M059J (cell line): ENCODE results near the gene CNTNAP2. TPM values are rescaled to one million over a fixed set of nuclear protein-coding genes. Genes with fewer than 3 reads are reported as not detected.

ENCODE experiments used
- DNase-seq: peaks from one replicate; pipeline ENCODE4 v3.0.0-alpha.2; 2012; ENCODE audit warnings: low read depth
- total RNA-seq: library from RNA; depleted of rRNA; stranded (reverse); fragments of >200 nt; shearing (Covaris generic); gene quantifications from 2 replicates; pipeline ENCODE4 v1.2.3, GENCODE V29; 2014

Gene CNTNAP2
- total RNA-seq, 1 experiment from 2014 or later = not detected

DNA sequence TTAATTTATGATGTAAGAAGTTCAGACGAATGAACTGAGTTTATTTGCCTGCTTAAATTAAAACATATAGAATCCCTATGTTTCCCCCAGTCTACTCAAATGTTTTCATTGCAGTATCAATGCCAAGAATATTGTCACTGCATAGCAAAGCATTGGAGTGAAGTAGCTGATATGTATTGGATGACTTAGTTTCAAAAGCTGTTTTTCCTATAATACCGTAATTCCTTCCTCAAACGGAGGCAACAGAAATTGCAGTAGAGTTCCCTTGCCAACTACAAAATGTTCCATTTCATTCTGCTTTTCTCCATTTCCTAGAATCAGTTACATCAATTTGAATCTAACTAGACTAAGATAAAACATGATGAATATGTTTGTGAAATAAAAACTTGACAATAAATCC is 174.1 kb downstream of the CNTNAP2 start:
- no peak for DNase-seq

DNA sequence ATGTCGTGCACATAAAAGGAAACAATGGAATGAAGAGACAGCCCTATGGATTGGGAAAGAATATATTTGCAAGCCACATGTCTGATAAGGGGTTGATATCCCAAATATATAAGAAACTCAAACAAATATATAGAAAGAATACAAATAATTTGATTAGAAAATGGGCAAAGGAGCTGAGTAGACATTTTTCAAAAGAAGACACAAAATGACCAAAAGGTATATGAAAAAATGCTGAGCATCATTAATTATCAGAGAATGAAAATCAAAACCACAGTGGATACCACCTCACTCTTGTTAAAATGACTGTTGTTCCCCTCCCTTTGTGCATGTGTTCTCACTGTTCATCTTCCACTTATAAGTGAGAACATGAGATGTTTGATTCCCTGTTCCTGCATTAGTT is 175.3 kb downstream of the CNTNAP2 start:
- no peak for DNase-seq

DNA sequence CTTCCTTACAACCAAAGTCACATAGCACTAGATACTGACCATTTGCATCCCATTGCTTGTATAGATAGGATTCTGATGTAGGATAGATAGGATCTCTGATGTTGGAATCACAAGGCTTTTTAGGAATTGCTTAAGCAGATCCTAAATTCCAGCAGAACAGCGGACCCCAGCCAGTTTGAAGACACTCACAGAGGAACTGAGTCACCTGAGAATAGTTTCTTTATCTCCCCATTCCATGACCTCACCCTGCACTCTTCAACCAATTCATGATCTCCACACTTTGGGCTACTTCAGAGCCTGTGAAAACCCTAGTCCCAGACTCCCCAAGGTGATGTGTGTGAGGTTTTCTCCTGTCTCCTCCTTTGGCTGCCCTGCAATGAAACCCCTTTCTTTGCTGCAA is 179.4 kb downstream of the CNTNAP2 start:
- no peak for DNase-seq

DNA sequence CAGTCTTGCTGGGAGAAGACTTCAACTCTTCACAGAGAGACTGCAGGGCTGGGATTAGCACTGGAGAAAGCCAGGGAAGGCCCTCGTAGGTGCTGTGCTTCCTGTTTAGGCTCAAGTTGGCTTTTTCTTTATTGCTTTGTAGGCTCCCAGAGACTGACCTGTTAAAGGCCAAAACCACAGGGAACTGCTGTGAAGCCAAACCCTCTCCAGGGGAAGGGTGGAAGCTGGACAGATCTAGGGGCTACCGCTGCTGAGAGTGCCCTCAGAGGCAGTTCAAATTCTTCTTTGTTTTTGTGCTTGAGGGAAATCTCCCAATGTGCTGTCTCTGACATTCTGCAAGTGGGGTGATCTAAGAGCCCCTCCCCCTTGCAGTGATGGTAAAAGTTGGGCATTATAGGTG is 198.4 kb downstream of the CNTNAP2 start:
- no peak for DNase-seq

DNA sequence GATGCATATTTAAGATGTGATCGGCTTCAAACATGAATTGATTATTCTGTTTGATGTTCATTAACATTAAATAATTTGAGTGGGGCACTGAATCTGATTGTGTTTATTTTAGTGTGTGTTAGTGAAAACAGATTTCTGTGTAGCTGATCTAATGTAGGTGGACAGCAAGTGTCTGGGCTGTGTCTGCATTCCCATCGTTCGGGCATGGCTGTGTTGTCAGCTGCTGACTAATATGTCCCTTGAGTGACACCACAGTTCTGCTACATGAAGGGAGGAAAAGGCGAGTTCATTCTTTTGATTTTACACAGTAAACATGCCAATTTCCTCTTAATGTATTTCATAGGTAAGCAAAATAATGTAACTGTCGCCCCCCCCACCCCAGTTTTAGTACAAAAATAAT is 203.0 kb downstream of the CNTNAP2 start:
- no peak for DNase-seq

DNA sequence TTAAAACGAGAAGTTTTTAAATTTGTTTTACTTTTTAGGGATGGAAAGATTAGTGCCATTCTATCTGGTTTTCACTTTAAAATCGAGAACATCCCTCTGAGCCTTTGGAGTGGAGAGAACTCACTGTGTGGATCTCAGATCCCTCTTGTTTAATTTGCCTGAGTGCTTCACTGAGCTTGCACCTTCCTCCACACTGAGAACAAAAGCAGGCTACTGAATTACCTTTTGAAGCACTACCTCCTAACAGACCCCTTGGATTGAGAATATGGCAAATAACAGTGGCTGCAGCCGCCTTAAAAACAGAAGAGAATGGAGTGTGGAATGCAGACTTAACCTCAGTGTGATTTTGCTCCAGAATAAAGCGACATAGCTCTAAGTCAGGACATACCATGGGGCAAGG is 204.7 kb downstream of the CNTNAP2 start:
- no peak for DNase-seq

DNA sequence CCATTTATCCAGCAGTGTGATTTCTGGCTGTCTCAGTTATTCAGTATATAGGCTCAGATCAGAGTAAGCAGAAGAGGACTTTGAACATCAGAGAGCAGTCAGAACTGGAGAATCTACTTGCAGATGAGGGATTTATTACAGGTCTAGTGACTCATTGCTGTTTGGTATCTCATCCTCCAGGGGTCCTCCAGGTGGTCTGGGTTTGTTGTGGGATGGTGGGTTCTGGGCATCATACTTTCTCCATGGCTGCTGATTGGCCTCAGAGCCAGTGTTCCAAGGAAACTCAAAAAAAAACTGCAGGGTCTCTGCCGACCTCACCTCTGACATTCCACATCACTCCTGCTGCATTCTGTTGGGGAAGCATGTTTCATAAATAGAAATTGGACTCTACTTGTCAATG is 214.8 kb downstream of the CNTNAP2 start:
- no peak for DNase-seq

DNA sequence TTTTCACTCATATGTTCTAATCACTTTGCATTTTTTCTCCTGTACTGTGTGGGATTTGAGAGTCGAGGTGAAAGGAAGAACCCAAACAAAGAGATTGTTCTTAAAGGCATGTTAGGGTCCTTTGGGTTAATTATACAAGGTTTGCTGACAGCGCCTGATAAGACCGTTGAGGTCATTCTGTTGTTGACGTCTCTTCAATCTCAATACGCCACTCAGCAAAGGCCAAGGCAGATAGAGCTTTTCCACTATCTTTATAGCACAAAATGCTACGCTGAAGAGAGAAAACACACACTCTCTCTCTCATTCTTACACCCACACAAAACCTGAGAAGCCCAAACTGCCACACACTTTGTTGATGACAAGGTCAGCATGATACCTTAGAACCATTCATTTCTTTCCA is 228.7 kb downstream of the CNTNAP2 start:
- DNase-seq = no peak

DNA sequence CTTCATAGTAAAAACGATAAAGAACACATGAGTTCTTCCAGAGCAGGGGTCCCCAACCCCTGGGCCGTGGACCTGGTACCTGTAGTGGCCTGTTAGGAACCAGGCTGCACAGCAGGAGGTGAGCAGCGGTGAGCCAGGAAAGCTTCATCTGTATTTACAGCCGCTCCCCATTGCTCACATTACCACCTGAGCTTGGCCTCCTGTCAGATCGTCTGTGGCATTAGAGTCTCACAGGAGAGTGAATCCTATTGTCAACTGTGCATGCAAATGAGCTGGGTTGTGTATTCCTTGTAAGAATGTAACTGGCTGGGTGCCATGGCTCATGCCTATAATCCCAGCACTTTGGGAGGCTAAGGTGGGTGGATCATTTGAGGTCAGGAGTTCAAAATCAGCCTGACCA is 229.5 kb downstream of the CNTNAP2 start:
- DNase-seq = no peak

DNA sequence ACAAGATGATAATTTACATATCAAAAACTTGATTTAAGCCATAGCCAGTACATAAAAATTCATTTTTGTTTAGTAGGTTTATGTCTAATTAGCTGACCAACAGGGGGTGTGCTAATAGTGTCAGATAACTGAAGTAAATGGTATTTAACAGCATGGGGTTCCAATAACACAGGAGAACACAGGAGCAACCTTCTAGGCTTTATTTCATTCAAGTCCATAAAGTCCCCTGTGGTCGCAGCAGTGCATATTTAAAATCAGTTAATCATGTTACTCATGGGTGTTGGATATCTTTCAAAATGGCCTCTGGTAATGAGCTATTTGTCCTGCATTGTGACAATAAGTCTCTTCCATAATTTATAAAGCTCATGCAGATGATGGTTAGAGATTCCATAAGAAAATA is 238.6 kb downstream of the CNTNAP2 start:
- no peak for DNase-seq

DNA sequence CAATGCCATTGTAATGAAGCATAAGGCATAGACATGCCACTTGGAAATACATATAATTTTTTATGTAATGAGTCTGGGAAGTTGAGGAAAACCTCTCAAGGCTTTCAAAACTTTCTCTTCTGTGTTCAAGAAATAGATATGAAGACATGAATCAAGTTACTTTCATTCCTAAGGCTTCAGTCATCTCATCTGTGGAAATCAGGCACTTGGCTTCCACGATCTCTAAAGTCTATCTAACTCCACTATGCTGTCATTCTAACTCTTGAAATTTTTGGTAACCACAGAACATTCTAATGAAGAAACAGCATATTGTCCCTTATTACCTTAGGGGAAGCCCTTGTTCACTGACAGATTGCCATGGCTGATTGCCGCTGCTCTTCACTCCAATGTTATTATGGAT is 242.6 kb downstream of the CNTNAP2 start:
- no peak for DNase-seq

DNA sequence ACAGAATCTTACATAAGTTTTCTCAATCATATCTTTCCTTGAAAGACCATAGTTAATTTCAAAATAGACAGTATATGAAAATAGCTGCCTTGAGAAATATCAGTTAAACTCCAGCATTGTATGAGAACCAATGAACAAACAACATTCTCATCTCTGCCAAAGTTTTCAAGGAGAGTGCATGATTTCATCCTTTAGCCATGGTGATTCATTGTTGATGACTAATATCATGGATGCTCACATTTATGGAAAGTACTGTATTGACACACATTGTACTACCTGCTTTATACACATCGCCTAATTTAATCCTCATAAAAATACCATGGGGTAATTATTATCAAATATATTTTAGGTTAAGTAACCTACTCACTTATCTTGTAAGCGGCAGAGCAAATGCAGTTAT is 250.3 kb downstream of the CNTNAP2 start:
- DNase-seq = peak; percentile 4

DNA sequence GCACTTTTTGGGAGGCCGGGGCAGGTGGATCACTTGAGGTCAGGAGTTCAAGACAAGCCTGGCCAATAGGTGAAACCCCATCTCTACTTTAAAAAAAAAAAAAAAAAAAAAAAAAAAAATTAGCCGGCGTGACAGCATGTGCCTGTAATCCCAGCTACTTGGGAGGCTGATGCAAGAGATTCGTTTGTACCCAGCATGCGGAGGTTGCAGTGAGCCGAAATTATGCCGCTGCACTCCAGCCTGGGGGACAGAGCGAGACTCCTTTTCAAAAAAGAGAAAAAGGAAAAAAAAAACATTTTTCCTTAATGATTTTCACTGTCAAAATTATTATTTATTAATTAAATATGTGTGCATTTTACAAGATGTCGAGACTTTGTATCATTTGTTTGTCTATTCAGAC is 253.6 kb downstream of the CNTNAP2 start:
- DNase-seq = no peak

DNA sequence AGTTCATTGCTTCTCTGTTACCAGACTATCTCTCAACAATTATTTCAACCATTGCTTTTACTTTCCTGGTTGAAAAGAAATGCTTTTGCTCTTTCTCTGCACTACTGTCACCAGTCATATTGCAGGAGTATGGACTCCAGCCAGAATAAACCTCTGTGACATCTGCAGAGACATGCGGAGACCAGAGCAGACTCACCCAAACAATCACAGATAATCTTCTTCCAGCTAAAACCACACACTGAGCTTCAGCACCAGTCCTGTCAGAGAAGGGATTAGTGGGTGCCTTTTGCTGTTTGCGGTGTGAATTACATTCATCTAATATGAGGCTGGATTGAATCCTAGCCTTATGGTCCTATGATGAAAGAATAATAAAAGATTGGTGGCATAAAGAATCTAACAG is 258.6 kb downstream of the CNTNAP2 start:
- DNase-seq = no peak

DNA sequence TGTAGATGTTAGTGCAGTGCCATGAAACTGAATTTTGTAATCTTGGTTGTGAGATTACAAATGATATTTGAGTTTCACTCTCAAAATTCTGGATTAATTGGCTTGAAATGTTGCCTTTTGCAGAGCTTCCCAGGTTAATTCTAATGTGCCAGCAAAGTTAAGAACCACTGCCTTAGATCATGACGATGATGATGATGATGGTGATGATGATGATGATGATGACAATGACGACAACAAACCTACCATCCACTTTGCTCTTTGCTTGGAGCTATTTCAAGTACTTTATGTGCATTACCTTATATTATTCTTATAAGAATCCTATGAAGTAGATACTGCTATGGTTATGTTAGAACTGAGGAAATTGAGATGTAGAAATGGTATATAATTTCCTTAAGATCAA is 261.6 kb downstream of the CNTNAP2 start:
- no peak for DNase-seq

DNA sequence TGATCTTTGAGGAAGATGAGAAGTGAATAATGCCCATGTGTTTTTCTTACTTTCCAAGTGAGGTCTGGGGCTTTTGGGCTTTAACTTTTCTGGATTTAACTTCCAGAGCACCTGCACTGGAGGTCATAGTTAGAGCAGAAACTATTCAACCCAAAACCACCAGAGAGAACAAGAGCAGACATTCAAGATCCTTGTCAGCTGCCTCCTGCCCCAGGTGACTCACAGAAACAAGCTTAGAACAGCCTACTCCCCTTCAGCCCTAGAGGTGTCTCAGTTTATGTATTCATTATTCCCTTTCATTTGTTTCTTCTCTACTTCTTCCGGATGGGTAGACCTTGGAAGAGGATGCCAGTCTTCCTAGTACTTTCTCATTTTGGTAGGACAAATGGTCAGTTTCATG is 270.5 kb downstream of the CNTNAP2 start:
- DNase-seq = no peak

DNA sequence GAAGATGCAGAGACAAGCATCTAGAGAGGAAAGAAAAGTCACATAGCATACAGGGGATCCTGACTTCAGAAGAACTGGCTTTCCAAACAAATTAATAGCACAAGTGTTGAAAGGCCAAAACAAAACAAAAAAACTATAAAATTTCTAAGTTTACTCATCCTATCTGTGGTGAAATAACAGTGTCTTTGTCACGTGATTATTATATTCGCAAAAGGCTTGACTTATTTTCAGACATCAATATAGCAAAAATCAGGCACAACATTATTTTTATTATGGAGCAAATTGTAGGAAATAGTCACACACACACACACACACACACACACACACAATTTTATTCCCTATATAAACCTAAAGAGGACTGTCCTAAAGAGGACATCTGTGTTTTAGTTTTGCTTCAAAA is 272.3 kb downstream of the CNTNAP2 start:
- DNase-seq = no peak

DNA sequence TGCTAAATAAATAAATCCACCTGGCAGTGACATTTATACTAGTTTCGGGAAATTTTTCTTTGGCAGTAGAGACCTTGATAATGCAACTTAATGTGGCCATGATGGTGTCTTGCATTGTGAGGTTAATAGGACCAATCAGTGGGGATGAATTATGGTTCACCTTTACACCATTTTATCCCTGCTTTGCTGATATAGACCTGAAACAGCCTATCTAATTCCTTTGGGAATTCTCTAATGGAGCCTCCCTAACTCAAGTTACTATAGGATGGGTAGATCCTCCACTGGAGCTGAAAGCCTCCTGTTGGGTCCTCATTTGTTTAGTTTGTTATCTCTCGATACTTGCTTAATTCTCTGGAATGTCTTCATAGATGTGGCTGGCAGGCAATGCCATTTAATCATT is 276.7 kb downstream of the CNTNAP2 start:
- no peak for DNase-seq

DNA sequence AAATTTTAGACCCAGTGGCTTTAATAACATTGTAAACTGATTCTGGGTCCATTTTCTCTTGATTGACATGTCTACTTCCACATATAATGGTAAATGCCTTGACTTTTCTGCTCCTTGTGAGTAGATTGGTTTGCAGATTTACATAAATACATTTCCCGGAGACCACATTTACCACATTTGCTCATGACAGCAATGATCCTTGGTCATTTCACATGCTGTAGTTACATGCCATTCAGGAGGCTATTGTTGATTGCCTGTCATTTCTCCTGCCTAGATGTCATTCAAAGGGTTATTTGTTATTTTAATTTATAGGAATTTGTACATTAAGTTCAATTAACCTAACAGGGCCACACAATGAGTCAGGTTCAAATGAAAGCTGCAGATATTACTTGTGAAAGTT is 280.5 kb downstream of the CNTNAP2 start:
- no peak for DNase-seq

DNA sequence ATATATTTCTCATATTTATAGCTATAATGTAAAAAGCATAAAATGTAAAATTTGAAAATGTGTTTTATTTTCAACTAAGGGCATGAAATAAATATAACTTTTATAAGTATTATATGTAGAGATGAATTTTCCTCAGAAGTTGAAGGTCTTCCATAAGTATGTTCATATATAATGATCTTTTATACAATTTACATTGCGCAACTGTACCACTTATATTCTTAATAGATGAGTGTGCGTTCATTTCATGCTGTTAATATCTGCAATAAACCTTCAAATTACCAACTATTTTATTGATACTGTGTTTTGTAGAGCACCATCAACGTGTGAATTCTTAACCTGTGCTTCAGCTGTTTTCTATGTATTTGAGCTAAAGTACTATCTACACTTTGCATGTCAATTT is 285.3 kb downstream of the CNTNAP2 start:
- DNase-seq = no peak

DNA sequence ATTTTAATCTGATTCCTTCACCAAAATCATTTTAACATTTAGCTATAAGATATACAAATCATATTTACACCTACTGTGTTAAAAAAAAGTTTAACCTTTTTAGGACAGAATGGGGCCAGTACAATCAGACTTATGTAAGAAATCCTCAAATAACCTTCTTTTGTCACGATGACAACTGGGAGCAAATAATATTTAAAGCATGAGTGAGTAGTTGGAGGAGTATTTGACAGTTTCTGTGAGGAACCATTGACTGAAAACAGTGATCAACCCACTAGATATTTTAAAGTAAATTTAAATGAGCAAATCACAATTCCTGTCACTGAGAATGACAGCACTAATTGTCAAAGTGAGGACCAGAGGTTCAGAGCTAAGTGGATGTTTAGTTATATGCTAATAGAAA is 289.1 kb downstream of the CNTNAP2 start:
- no peak for DNase-seq

DNA sequence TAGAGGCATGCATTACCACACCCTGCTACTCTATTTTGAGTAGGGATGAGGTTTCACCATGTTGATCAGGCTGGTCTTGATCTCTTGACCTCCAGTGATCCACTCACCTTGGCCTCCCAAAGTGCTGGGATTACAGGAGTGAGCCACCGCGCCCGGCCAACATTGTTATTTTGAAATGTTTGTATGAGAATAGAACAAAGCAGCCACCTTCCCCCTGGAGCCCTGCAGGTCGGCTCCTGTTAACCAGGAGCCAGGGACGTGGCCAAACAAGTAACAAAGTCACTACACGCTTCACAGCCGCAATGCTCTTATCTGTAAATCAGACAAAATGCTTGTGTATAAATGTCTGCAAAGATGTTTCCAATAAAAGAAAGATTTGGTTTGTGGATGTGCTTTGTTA is 295.4 kb downstream of the CNTNAP2 start:
- DNase-seq = no peak

DNA sequence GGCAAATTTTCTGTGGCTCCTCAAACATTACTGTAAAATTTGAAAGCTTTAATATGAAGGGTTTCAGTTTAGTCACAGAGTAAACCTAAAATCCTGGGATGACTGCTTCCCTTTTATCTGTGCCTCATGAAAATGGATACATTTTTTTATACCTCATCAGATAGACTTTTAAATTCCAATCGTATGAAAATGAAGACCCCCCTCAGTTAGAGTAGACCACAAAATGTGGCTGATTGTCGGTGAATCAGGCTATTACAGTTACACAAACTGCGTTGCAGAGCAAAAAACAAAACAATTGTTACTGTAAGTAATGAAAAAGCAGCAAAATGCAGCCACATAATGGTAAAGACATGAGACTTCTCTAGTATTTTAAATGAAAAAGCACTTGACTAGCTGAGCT is 296.2 kb downstream of the CNTNAP2 start:
- DNase-seq = no peak

DNA sequence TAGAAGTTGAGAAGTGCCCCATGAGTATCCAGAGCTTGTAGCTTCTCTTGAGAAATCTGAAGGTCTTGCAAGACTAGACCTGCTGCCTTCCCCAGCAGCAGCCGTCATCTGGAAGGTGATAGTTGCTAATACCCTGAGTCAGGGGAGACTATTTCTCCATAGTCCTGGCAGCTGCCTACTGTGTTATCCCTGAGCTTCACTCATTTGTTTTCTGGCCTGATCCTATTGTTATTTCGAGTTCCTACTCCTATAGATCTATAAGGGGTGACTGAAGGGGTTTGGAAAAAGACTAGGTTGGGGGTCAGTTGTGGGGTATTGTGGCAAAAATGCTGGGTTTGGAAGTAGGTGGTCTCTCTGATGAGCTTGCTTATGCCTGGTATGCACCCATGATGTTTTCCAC is 297.8 kb downstream of the CNTNAP2 start:
- no peak for DNase-seq

DNA sequence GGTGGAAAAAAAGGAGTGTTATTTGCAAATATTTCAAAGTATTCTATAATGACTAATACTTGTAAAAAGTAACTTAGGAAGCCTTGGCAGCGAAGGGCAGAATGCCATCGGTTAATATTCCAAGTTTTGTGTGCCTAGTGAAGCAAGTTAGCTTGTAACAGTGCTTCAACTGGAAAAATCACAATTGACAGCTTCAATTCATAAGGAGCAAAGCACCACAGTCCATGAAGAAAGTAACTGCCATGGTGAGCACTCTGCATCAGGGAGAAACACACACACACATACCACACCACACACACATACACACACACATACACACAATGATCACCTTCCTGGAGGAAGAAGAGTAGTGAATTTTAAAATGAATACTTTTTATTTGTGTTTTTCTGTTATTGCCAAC is 298.3 kb downstream of the CNTNAP2 start:
- DNase-seq = no peak
